Measurements from ENCODE around the gene CRB1.

CRB1 gene

GRCh38 chr1:197424380-197424779 is 156.3 kb downstream of the CRB1 start:
- TF ChIP-seq CTCF (conservative IDR thresholded peaks at IDR 0.05; ENCODE audit: low read depth, low read length): no peak
- H3K4me3 ChIP-seq (ENCODE audit: low read depth, low read length): no peak overlapping the region
- no peak for DNase-seq (ENCODE audit: low read depth)

- no peak for TF ChIP-seq CTCF (conservative IDR thresholded peaks at IDR 0.05; ENCODE audit: low read depth, low read length)
- H3K4me3 ChIP-seq (ENCODE audit: low read depth, low read length): no peak overlapping the region
- no peak for DNase-seq (ENCODE audit: low read depth)
These were observed 161.3 kb downstream of the CRB1 start for GRCh38 chr1:197429372-197429771.

- DNase-seq (ENCODE audit: low read depth): peak; percentile 7
- no peak for TF ChIP-seq CTCF (conservative IDR thresholded peaks at IDR 0.05; ENCODE audit: low read depth, low read length)
- H3K4me3 ChIP-seq (ENCODE audit: low read depth, low read length): no peak overlapping the region
These were observed 167.2 kb downstream of the CRB1 start for GRCh38 chr1:197435224-197435623.

- H3K4me3 ChIP-seq (ENCODE audit: low read depth, low read length): no peak overlapping the region
- no peak for DNase-seq (ENCODE audit: low read depth)
- no peak for TF ChIP-seq CTCF (conservative IDR thresholded peaks at IDR 0.05; ENCODE audit: low read depth, low read length)
These were observed 169.5 kb downstream of the CRB1 start for GRCh38 chr1:197437601-197438000.

GRCh38 chr1:197438010-197438790 is 170.1 kb downstream of the CRB1 start:
- no peak for DNase-seq (ENCODE audit: low read depth)
- H3K4me3 ChIP-seq (ENCODE audit: low read depth, low read length): no peak overlapping the region
- no peak for TF ChIP-seq CTCF (conservative IDR thresholded peaks at IDR 0.05; ENCODE audit: low read depth, low read length)

GRCh38 chr1:197439708-197440280 is 171.7 kb downstream of the CRB1 start:
- no peak for TF ChIP-seq CTCF (conservative IDR thresholded peaks at IDR 0.05; ENCODE audit: low read depth, low read length)
- no peak for DNase-seq (ENCODE audit: low read depth)
- H3K4me3 ChIP-seq (ENCODE audit: low read depth, low read length): no peak overlapping the region

- no peak for TF ChIP-seq CTCF (conservative IDR thresholded peaks at IDR 0.05; ENCODE audit: low read depth, low read length)
- peak; percentile 9 for DNase-seq (ENCODE audit: low read depth)
These were observed 172.7 kb downstream of the CRB1 start for GRCh38 chr1:197440715-197441114.

More at GRCh38 chr1:197440715-197441114, 172.7 kb downstream of the CRB1 start:
- H3K4me3 ChIP-seq (ENCODE audit: low read depth, low read length): no peak overlapping the region

Measured in choroid plexus epithelial cell (primary cell).